Measurements from ENCODE around the gene MEAK7. TPM values are rescaled to one million over a fixed set of nuclear protein-coding genes. Genes with fewer than 3 reads are reported as not detected.

The MEAK7 gene
- total and polyA plus RNA-seq, 12 donors, result 3.6 to 14.1 (median 6.8) TPM

- TF ChIP-seq CTCF (IDR thresholded peaks at IDR 0.05) (no peak), POLR2A (IDR thresholded peaks at IDR 0.05) (no peak)
- WGBS, 4 donors, result 76 to 93% (median 87%) methylated on average over 7 of the region's 7 CpGs
- Histone ChIP-seq H3K4me3 (no peak overlapping the region), H3K36me3 (replicated peaks in 1 of 2) (no peaks in the 10 kb centered on the region), H3K27ac (no peak overlapping the region), H3K27me3 (no peaks in the 10 kb centered on the region), H3K4me1 (replicated peaks in 1 of 2) (no peaks in the 10 kb centered on the region), H3K9me3 (replicated peaks in 1 of 3) (no peaks in the 10 kb centered on the region)
- intact Hi-C loops (cut with DNase I), result no loop called here
- peak in 1 of 7 donors; percentile 11 for DNase-seq
These were observed 41.2 kb downstream of the MEAK7 start for GRCh38 chr16:84463221-84463620.

- DNase-seq, result peak in 5 of 7 donors; percentile 27 to 53 (median 37)
- intact Hi-C loops (cut with DNase I), result no loop called here
- WGBS, 4 donors, result 75 to 82% (median 77%) methylated on average over 6 to 24 of the region's 24 CpGs
These were observed 41.9 kb downstream of the MEAK7 start for GRCh38 chr16:84462296-84463210.

GRCh38 chr16:84461413-84462295 lies 42.8 kb downstream of the MEAK7 start:
- TF ChIP-seq CTCF (IDR thresholded peaks at IDR 0.05) (no peak), POLR2A (IDR thresholded peaks at IDR 0.05) (no peak)
- 86 to 92% (median 90%) methylated on average over 29 to 30 of the region's 30 CpGs for WGBS, 4 donors
- intact Hi-C loops (cut with DNase I), result no loop called here
- Histone ChIP-seq H3K36me3 (replicated peaks in 1 of 2) (no peaks in the 10 kb centered on the region), H3K9me3 (replicated peaks in 1 of 3) (no peaks in the 10 kb centered on the region), H3K4me1 (replicated peaks in 1 of 2) (no peaks in the 10 kb centered on the region), H3K4me3 (no peak overlapping the region), H3K27me3 (no peaks in the 10 kb centered on the region), H3K27ac (no peak overlapping the region)
- DNase-seq, result peak in 1 of 7 donors; percentile 14

More at GRCh38 chr16:84462296-84463210, 41.9 kb downstream of the MEAK7 start:
- Histone ChIP-seq H3K4me3 (no peak overlapping the region), H3K9me3 (replicated peaks in 1 of 3) (no peaks in the 10 kb centered on the region), H3K27ac (no peak overlapping the region), H3K27me3 (no peaks in the 10 kb centered on the region), H3K36me3 (replicated peaks in 1 of 2) (no peaks in the 10 kb centered on the region), H3K4me1 (replicated peaks in 1 of 2) (no peaks in the 10 kb centered on the region)
- TF ChIP-seq CTCF (IDR thresholded peaks at IDR 0.05) (no peak), POLR2A (IDR thresholded peaks at IDR 0.05) (no peak)

- peak in 1 of 7 donors; percentile 13 for DNase-seq
- 82 to 89% (median 87%) methylated on average over 7 to 8 of the region's 8 CpGs for WGBS, 4 donors
- no peaks in the 10 kb centered on the region for H3K9me3 ChIP-seq (replicated peaks in 1 of 3)
These were observed 43.4 kb downstream of the MEAK7 start for GRCh38 chr16:84461029-84461412.

More at GRCh38 chr16:84461029-84461412, 43.4 kb downstream of the MEAK7 start:
- Histone ChIP-seq H3K4me3 (no peak overlapping the region), H3K4me1 (replicated peaks in 1 of 2) (no peaks in the 10 kb centered on the region), H3K36me3 (replicated peaks in 1 of 2) (no peaks in the 10 kb centered on the region), H3K27me3 (no peaks in the 10 kb centered on the region), H3K27ac (no peak overlapping the region)
- intact Hi-C loops (cut with DNase I), result no loop called here
- TF ChIP-seq CTCF (IDR thresholded peaks at IDR 0.05) (no peak), POLR2A (IDR thresholded peaks at IDR 0.05) (no peak)

All from adrenal gland (tissue), 12 donors.